Neural cell (in vitro differentiated cells): ENCODE data around the gene ZNF277. TPM values are rescaled to one million over a fixed set of nuclear protein-coding genes. Genes with fewer than 3 reads are reported as not detected.

Experiments used
- H2AFZ ChIP-seq: fragments of 200-600, 300-800 bp; sonication (generic), shearing (Covaris generic); 2 replicates; pipeline ENCODE4 v1.6.0; 2014; ENCODE audit warnings: low read depth, mild to moderate bottlenecking, antibody characterized with exemption, low read length, moderate library complexity
- H3F3A ChIP-seq: fragments of 200-600 bp; shearing (Covaris generic); 2 replicates; pipeline ENCODE4 v1.6.1; 2016; ENCODE audit warnings: mild to moderate bottlenecking, moderate library complexity, mixed read lengths, antibody characterized with exemption, low read length; ENCODE audit not compliant: insufficient read depth, poor library complexity, severe bottlenecking
- H3K27ac ChIP-seq: fragments of 200-600, 300-800 bp; sonication (generic), shearing (Covaris generic); 2 replicates; pipeline ENCODE4 v1.5.1; 2014; ENCODE audit warnings: mild to moderate bottlenecking, low read length, moderate library complexity
- H3K27me3 ChIP-seq: fragments of 300-800, 200-600 bp; sonication (generic), shearing (Covaris generic); 2 replicates; pipeline ENCODE4 v1.6.0; 2014; ENCODE audit warnings: mild to moderate bottlenecking, low read depth, low read length, moderate library complexity; ENCODE audit not compliant: insufficient read depth
- H3K36me3 ChIP-seq: fragments of 300-800, 200-600 bp; sonication (generic), shearing (Covaris generic); 2 replicates; pipeline ENCODE4 v1.5.1; 2014; ENCODE audit warnings: mild to moderate bottlenecking, antibody characterized with exemption, low read length, moderate library complexity; ENCODE audit not compliant: insufficient read depth
- H3K4me2 ChIP-seq: fragments of 300-800, 200-600 bp; sonication (generic), shearing (Covaris generic); 2 replicates; pipeline ENCODE4 v1.6.0; 2014; ENCODE audit warnings: mild to moderate bottlenecking, low read length
- H3K4me3 ChIP-seq: fragments of 300-800, 200-600 bp; sonication (generic), shearing (Covaris generic); 2 replicates; pipeline ENCODE4 v1.5.1; 2014; ENCODE audit warnings: mild to moderate bottlenecking, low read length, moderate library complexity
- H3K79me2 ChIP-seq: fragments of 200-600 bp; shearing (Covaris generic); replicated peaks from 2 replicates; pipeline ENCODE4 v1.6.0; 2014; ENCODE audit warnings: mild to moderate bottlenecking, low read length, moderate library complexity; ENCODE audit not compliant: insufficient read depth
- H3K9ac ChIP-seq: fragments of 300-800, 200-600 bp; sonication (generic), shearing (Covaris generic); 2 replicates; pipeline ENCODE4 v1.6.1; 2016; ENCODE audit warnings: mild to moderate bottlenecking, low read length, mixed read lengths
- H3K9me2 ChIP-seq: fragments of 200-600 bp; shearing (Covaris generic); 2 replicates; pipeline ENCODE4 v1.6.1; 2016; ENCODE audit warnings: mild to moderate bottlenecking, low read length, mixed read lengths; ENCODE audit not compliant: insufficient read depth
- H3K9me3 ChIP-seq: fragments of 200-600, 300-800 bp; sonication (generic), shearing (Covaris generic); 2 replicates; pipeline ENCODE4 v1.6.1; 2016; ENCODE audit warnings: mild to moderate bottlenecking, mixed run types, low read length, moderate library complexity, mixed read lengths
- H4K20me1 ChIP-seq: fragments of 200-600 bp; shearing (Covaris generic); 2 replicates; pipeline ENCODE4 v1.6.1; 2016; ENCODE audit warnings: mild to moderate bottlenecking, mixed run types; ENCODE audit not compliant: insufficient read depth
- CTCF ChIP-seq: fragments of 450-650 bp; IDR thresholded peaks from 2 replicates; pipeline ENCODE4 v1.5.1; 2014; ENCODE audit warnings: antibody characterized with exemption, mild to moderate bottlenecking, moderate library complexity; ENCODE audit not compliant: poor library complexity, severe bottlenecking
- EP300 ChIP-seq: fragments of 450-650 bp; conservative IDR thresholded peaks from 2 replicates; pipeline ENCODE4 v1.6.1; 2014; ENCODE audit warnings: antibody characterized with exemption, mild to moderate bottlenecking, moderate library complexity; ENCODE audit not compliant: poor library complexity, severe bottlenecking
- EZH2 ChIP-seq: fragments of 200-600, 300-800 bp; shearing (Covaris generic), sonication (generic); IDR thresholded peaks from 2 replicates; pipeline ENCODE4 v1.6.1; 2014; ENCODE audit warnings: antibody characterized with exemption, low read length, borderline replicate concordance, mild to moderate bottlenecking; ENCODE audit not compliant: insufficient read depth, poor library complexity, severe bottlenecking
- MXI1 ChIP-seq: fragments of 450-650 bp; conservative IDR thresholded peaks from 2 replicates; pipeline ENCODE4 v1.6.1; 2014; ENCODE audit warnings: antibody characterized with exemption, mild to moderate bottlenecking; ENCODE audit not compliant: poor library complexity, severe bottlenecking
- POLR2AphosphoS5 ChIP-seq: IDR thresholded peaks from 2 replicates; pipeline ENCODE4 v1.6.1; 2012
- RAD21 ChIP-seq: fragments of 450-650 bp; conservative IDR thresholded peaks from 2 replicates; pipeline ENCODE4 v1.6.1; 2014; ENCODE audit warnings: antibody characterized with exemption, mild to moderate bottlenecking, moderate library complexity
- REST ChIP-seq: IDR thresholded peaks from 2 replicates; pipeline ENCODE4 v1.6.1; 2012; ENCODE audit warnings: borderline replicate concordance
- SMC3 ChIP-seq: fragments of 450-650 bp; conservative IDR thresholded peaks from 2 replicates; pipeline ENCODE4 v1.6.1; 2014; ENCODE audit warnings: antibody characterized with exemption, mild to moderate bottlenecking, moderate library complexity; ENCODE audit not compliant: poor library complexity
- TAF1 ChIP-seq: IDR thresholded peaks from 2 replicates; pipeline ENCODE4 v1.6.1; 2012; ENCODE audit warnings: low read depth
- polyA plus RNA-seq: library from polyadenylated mRNA; depleted of rRNA; stranded (reverse); fragments of >200 nt; gene quantifications from 2 replicates; pipeline ENCODE4 v1.2.3, GENCODE V29; 2014

The ZNF277 gene
- polyA plus RNA-seq, 1 donor from 2014 or later, result 30.0 TPM

- no peaks in the 10 kb centered on the region for H3K27me3 ChIP-seq
- H3K4me3 ChIP-seq, result no peak overlapping the region
- H3K79me2 ChIP-seq, result no peaks in the 10 kb centered on the region
- H3K9me3 ChIP-seq, result no peaks in the 10 kb centered on the region
- no peaks in the 10 kb centered on the region for H3K9me2 ChIP-seq
- H3K36me3 ChIP-seq, result no peaks in the 10 kb centered on the region
- no peaks in the 10 kb centered on the region for H4K20me1 ChIP-seq
- H3K9ac ChIP-seq, result no peak overlapping the region
- H3F3A ChIP-seq, result no peaks in the 10 kb centered on the region
- no peak overlapping the region for H2AFZ ChIP-seq
- H3K27ac ChIP-seq, result no peak overlapping the region
- H3K4me2 ChIP-seq, result no peak overlapping the region
- no peak for TF ChIP-seq MXI1
- no peak for TF ChIP-seq EZH2
- no peak for TF ChIP-seq RAD21
- no peak for TF ChIP-seq EP300
- TF ChIP-seq TAF1, result no peak
- no peak for TF ChIP-seq REST
- TF ChIP-seq POLR2AphosphoS5, result no peak
These were observed 160.4 kb downstream of the ZNF277 start for GRCh38 chr7:112366886-112367285.

- no peak for TF ChIP-seq REST
- TF ChIP-seq SMC3, result no peak
- no peak for TF ChIP-seq EZH2
- TF ChIP-seq EP300, result no peak
- TF ChIP-seq POLR2AphosphoS5, result no peak
- no peak for TF ChIP-seq RAD21
- no peak for TF ChIP-seq CTCF
- TF ChIP-seq MXI1, result no peak
- no peak for TF ChIP-seq TAF1
- no peak overlapping the region for H3K4me2 ChIP-seq
These were observed 163.9 kb downstream of the ZNF277 start for GRCh38 chr7:112370436-112370835.

More at GRCh38 chr7:112370436-112370835, 163.9 kb downstream of the ZNF277 start:
- no peak overlapping the region for H2AFZ ChIP-seq
- H3K27me3 ChIP-seq, result no peaks in the 10 kb centered on the region
- no peaks in the 10 kb centered on the region for H3K9me3 ChIP-seq
- H3K4me3 ChIP-seq, result no peak overlapping the region
- H3K79me2 ChIP-seq, result no peaks in the 10 kb centered on the region
- no peaks in the 10 kb centered on the region for H4K20me1 ChIP-seq
- no peak overlapping the region for H3K9ac ChIP-seq
- H3K27ac ChIP-seq, result no peak overlapping the region
- H3F3A ChIP-seq, result no peaks in the 10 kb centered on the region
- H3K36me3 ChIP-seq, result no peaks in the 10 kb centered on the region
- no peaks in the 10 kb centered on the region for H3K9me2 ChIP-seq
